ENCODE measurements around the gene PCDHA5. TPM values are rescaled to one million over a fixed set of nuclear protein-coding genes. Genes with fewer than 3 reads are reported as not detected.

The PCDHA5 gene
- total RNA-seq, result under 0.01 and 0.13 TPM in 2 replicates

GRCh38 chr5:140821375-140822280, at the start of gene PCDHA5:
Gene PCDHA5, plus strand, starts transcription at chr5:140821613.

DNA sequence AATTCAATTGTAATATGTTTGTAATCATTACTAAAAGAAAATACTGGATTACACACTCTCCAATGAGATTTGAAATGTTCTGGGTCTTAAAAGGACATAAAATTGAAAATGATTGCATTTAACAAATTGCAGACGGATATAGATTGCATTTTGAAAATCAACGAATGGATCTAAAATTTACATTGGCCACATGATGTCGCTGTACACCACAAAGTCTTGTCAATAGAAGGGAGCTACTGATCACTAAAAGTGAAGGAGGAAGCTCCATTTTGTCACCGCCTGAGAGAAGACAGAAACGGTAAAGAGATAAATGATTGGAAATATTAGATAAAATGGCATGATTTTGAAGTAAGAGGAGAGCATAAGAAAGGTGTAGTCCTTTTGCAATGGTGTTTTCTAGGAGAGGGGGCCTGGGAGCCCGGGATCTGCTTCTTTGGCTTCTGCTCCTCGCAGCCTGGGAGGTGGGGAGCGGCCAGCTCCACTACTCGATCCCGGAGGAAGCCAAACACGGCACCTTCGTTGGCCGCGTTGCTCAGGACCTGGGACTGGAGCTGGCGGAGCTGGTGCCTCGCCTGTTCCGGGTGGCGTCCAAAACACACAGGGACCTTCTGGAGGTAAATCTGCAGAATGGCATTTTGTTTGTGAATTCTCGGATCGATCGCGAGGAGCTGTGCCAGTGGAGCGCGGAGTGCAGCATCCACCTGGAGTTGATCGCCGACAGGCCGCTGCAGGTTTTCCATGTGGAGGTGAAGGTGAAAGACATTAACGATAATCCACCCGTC, 35.3 kb upstream of the PCDHA5 start, which contains the start of gene PCDHA1:
TSS of gene PCDHA1 (plus strand) at position 236 of the 782 bp plus-strand sequence.

GRCh38 chr5:140794595-140795258, 26.7 kb upstream of the PCDHA5 start, which contains the start of gene PCDHA2:
Gene PCDHA2, plus strand, starts transcription at chr5:140794852.

DNA sequence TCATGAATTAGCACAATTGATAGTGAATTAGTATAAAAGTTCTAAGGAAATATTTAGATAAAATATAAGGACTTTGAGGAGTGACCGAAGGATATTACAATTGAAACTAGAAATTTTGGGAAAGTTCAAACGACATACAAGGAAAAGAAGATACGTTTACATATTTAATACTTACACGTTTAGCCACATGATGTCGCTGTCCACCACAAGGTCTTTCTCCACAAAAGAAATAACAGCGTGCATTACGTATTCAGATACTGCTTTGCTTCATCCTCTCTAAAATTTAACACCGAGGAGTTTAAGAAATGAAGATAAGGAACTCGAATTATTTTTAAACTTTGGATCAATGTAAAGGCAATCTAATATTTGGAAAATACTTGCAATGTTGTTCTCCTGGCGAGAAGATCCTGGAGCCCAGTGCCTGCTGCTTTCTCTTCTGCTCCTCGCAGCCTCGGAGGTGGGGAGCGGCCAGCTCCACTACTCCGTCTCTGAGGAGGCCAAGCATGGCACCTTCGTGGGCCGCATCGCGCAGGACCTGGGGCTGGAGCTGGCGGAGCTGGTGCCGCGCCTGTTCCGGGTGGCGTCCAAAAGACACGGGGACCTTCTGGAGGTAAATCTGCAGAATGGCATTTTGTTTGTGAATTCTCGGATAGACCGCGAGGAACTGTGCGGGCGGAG, 20.5 kb upstream of the PCDHA5 start, which contains the start of gene PCDHA3:
TSS of gene PCDHA3 (plus strand) at position 242 of the 678 bp plus-strand sequence.

DNA sequence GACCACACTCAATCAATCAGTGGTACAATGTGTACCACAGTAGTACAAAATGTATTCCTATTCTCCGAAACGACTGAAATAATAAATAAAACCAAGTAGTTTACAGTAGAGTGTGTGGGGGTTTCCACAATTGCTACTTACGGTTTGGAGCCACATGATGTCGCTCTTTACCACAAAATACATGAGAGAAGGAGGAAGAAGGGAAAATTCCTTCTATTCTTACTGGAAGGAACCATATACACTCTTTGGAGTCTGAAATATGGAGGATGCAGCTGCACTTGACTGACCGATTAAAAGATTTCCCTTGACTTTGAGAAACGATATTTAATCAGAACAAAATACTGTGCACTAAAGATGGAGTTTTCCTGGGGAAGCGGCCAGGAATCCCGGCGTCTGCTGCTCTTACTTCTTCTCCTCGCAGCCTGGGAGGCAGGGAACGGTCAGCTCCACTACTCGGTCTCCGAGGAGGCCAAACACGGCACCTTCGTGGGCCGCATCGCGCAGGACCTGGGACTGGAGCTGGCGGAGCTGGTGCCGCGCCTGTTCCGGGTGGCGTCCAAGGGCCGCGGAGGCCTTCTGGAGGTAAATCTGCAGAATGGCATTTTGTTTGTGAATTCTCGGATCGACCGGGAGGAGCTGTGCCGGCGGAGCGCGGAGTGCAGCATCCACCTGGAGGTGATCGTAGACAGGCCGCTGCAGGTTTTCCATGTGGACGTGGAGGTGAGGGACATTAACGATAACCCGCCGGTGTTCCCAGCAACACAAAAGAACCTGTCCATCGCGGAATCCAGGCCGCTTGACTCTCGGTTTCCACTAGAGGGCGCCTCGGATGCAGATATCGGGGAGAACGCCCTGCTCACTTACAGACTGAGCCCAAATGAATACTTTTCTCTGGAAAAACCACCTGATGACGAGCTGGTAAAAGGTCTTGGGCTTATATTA, 14.3 kb upstream of the PCDHA5 start, which contains the start of gene PCDHA4:
TSS of gene PCDHA4 (plus strand) at position 235 of the 942 bp plus-strand sequence.

DNA sequence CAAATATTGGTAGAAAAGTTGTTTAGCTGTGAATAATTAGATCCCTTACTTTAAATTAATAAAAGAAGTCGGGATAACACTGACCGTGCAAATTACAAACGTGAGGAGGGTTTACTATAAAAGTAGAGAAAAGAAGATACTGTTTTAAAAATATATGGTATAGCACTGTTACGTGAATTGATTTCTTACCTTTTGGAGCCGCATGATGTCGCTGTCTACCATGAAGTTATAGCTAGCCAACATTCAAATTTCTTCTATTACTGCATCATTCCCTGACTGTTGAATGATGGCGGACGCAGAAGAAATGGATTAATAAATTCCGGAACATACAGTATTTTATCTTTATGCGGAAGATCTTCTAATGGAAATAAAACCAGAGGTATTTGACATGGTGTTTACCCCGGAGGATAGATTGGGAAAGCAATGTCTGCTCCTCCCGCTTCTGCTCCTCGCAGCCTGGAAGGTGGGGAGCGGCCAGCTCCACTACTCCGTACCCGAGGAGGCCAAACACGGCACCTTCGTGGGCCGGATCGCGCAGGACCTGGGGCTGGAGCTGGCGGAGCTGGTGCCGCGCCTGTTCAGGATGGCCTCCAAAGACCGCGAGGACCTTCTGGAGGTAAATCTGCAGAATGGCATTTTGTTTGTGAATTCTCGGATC, 6.4 kb downstream of the PCDHA5 start, which contains the start of gene PCDHA6:
TSS of gene PCDHA6 (plus strand) at position 257 of the 658 bp plus-strand sequence. CDS start at position 389, 132 bp downstream.

DNA sequence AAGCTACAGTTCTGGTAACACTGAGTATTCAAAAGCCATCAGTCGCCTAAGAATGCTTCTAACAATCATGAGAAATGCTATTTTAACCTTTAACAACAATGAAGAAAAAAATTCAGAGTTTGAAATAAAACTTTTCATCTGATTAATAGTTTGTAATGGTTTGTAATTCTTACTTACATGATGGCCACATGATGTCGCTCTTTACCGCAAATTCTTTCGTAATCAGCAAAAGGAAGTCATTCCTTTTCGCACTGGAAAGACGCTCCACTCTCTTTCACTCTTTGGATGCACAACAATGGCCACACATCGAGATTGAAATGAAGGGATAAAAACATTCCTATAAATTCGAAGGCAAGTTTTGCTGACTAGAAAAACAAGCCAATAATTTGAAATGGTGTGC, 12.6 kb downstream of the PCDHA5 start, which contains the start of gene PCDHA7:
TSS of gene PCDHA7 (plus strand) at position 277 of the 400 bp plus-strand sequence. CDS start at position 392, 115 bp downstream.

GRCh38 chr5:140840978-140841962, 19.9 kb downstream of the PCDHA5 start, which contains the start of gene PCDHA8:
Gene PCDHA8, plus strand, starts transcription at chr5:140841187. Its CDS starts 135 bp downstream, at chr5:140841322.

GRCh38 chr5:140848139-140849102, 27.0 kb downstream of the PCDHA5 start, which contains the start of gene PCDHA9:
Gene PCDHA9, plus strand, starts transcription at chr5:140848382. Its CDS starts 114 bp downstream, at chr5:140848496.

DNA sequence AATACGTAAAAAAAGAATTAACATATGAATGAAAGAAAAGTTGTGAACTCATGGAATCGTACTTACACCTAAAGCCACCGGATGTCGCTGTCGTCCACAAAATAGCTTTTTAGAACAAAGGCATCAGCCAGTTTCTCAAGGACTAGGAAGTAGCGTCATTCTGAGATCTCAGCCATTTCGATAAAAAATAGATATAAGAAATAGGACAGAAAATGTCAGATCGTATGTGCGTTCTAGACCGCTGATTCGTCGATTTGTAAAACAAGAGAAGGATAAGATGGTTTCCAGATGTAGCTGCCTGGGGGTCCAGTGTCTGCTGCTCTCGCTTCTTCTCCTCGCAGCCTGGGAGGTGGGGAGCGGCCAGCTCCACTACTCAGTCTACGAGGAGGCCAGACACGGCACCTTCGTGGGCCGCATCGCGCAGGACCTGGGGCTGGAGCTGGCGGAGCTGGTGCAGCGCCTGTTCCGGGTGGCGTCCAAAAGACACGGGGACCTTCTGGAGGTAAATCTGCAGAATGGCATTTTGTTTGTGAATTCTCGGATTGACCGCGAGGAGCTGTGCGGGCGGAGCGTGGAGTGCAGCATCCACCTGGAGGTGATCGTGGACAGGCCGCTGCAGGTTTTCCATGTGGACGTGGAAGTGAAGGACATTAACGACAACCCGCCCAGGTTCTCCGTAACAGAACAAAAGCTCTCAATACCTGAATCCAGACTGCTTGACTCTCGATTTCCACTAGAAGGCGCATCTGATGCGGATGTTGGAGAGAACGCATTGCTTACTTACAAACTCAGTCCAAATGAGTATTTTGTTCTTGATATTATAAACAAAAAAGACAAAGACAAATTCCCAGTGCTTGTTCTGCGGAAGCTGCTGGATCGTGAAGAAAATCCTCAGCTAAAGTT, 34.6 kb downstream of the PCDHA5 start, which contains the start of gene PCDHA10:
TSS of gene PCDHA10 (plus strand) at position 126 of the 903 bp plus-strand sequence. CDS start at position 278, 152 bp downstream.

GRCh38 chr5:140868721-140869554, 47.5 kb downstream of the PCDHA5 start, which contains the start of gene PCDHA11:
Gene PCDHA11, plus strand, starts transcription at chr5:140868957. Its CDS starts 147 bp downstream, at chr5:140869104.

